ENCODE measurements around the gene PSMD8.
"Not testable (repeated sequence)": the region's sequence is repeated elsewhere in the genome, so short reads cannot be mapped to it uniquely, and the experiment has no call there.

The PSMD8 gene

DNA sequence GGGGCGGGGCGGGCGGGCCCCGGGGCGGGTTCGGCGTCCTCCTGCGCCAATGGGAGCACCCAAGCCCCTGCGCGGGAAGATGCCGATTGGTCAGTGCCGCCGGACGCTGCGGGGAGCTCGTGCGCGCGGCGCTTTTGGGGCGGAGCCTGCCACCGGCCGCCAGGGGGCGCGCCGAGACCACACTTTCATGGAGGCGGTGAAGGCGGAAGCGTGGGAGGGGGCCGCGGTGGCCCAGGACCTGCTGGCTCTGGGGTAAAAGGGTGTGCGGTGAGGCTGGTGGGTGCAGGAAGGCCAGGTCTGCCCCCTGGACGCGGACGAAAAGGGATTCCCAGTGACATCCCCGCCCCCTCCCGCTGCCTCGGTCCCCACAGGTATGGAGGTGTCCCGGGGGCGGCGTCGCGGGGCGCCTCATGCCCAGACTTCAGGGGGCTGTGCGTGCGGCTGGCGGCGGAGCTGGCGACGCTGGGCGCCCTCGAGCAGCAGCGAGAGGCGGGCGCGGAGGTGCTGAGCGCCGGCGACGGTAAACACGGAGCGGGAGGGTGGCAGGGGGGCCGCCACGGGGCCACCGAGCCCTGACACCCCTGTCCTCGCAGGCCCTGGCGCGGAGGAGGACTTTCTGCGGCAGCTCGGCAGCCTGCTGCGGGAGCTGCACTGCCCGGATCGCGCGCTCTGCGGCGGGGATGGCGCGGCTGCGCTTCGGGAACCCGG lies 28.8 kb downstream of the PSMD8 start, which contains the start of gene FAM98C:
Gene FAM98C, plus strand, starts transcription at position 127 of the 708 bp plus-strand sequence. Its CDS starts 61 bp downstream, at position 188.
- TF ChIP-seq, protein P1, sequence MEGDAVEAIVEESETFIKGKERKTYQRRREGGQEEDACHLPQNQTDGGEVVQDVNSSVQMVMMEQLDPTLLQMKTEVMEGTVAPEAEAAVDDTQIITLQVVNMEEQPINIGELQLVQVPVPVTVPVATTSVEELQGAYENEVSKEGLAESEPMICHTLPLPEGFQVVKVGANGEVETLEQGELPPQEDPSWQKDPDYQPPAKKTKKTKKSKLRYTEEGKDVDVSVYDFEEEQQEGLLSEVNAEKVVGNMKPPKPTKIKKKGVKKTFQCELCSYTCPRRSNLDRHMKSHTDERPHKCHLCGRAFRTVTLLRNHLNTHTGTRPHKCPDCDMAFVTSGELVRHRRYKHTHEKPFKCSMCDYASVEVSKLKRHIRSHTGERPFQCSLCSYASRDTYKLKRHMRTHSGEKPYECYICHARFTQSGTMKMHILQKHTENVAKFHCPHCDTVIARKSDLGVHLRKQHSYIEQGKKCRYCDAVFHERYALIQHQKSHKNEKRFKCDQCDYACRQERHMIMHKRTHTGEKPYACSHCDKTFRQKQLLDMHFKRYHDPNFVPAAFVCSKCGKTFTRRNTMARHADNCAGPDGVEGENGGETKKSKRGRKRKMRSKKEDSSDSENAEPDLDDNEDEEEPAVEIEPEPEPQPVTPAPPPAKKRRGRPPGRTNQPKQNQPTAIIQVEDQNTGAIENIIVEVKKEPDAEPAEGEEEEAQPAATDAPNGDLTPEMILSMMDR (IDR thresholded peaks at IDR 0.05; ENCODE audit: extremely low read depth, missing control alignments), result peak; percentile 89

DNA sequence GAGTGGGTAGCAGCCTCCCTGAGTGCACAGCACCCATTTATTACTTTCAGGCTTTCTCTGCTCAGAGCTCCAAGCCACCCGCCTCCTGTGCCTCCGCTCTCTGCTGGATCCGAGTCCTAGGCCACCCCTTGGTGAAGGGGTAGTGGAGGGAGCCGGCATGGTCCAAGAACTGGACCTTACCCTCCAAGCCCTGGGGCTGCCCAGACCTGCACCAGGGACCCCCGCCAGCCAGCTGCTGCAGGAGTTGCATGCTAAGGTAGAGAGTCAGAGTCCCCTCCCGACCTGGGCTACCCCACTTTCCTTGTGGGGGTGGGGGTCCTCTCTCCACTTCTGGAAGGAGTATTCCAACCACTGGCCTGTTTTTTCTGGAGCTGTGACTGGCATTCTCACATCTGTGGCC lies 30.5 kb downstream of the PSMD8 start:
- TF ChIP-seq, protein P1 (IDR thresholded peaks at IDR 0.05; ENCODE audit: extremely low read depth, missing control alignments), result no peak
- no peak for DNase-seq (ENCODE audit: low spot score)

More for the DNA sequence above, 28.8 kb downstream of the PSMD8 start, which contains the start of gene FAM98C:
- peak; percentile 100 for DNase-seq (ENCODE audit: low spot score)

DNA sequence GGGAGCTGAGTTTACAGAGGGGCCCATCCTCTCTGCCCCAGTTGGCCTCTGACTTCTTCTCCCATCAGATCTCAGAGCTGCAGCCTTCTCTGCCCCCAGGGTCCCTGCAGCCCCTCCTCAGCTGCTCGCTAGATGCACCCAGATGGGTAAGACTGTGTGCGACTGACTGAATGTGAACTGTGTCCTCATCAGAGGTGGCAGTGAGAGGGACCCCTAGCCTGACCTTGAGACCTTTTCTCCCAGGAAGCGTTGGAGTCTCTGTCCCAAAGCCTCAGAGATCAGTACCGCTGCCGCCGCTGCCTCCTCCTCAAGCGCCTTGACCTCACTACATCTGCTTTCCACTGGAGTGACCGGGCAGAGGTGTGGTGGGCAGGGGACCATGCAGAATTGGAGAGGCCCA lies 30.9 kb downstream of the PSMD8 start:
- DNase-seq (ENCODE audit: low spot score), result no peak
- TF ChIP-seq, protein P1 (IDR thresholded peaks at IDR 0.05; ENCODE audit: extremely low read depth, missing control alignments), result no peak

DNA sequence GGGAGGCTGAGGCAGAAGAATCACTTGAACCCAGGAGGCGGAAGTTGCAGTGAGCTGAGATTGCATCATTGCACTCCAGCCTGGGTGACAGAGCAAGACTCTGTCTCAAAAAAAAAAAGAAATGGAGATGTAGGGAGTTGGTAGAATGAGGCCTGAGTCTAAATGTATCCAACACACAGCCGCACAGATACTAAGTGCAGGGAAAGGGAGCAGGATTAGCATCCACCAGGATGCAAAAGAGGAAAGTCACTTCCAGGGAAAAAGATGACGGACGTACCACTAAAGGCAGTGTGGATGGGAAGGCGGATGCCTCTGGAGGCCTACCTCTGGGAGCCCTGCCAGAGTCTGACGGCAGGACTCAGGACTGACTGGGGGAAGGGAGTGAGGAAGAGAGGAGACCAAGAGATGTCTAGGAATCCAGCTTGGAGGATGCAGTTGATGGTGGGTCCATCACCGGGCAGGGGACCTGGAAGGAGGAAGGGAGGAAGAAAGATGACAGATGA lies 35.3 kb downstream of the PSMD8 start:
- DNase-seq (ENCODE audit: low spot score), result no peak
- TF ChIP-seq, protein P1 (IDR thresholded peaks at IDR 0.05; ENCODE audit: extremely low read depth, missing control alignments), result no peak

DNA sequence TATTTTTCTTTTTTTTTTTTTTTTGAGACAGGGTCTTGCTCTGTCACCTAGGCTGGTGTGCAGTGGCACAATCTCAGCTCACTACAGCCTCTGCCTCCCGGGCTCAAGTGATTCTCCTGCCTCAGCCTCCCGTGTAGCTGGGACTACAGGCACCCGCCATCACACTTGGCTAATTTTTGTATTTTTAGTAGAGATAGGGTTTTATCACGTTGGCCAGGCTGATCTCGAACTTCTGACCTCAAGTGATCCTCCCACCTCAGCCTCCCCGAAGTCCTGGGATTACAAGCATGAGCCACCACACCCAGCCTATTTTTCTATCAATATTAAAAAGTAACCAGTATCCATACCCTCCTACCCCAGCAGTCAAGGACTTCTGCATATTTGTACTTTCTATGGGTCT lies 36.0 kb downstream of the PSMD8 start:
- DNase-seq (ENCODE audit: low spot score), result not testable (repeated sequence)

DNA sequence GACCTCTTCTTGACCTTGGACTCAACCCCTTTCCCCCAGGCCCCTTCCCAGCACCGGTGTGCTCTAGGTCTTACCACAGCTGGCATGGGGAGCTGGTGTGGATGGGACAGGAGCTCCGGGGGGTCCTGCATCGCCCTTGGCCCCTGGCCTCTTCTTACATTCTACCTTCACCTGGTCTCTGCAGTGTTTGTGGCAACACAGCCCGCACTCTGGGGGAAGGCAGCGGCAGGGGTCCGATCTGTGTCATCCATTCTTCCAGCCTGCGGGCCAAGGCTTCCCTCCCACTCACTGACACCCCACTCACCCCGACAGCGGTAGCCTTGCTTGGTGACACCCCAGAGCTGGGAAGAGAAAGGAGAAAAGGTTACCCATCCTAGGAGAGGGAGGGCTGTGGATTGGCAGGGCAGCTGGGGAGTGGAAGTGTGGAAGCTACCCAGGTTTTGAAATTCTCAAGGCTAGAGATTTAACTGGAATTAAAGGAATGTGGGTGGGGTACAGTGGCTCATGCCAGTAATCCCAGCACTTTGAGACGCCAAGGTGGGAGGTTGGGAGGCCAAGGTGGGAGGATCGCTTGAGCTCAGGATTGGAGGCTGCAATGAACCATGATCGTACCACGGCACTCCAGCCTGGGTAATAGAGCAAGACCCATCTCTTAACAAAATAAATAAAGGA lies 36.8 kb downstream of the PSMD8 start:
- TF ChIP-seq, protein P1 (IDR thresholded peaks at IDR 0.05; ENCODE audit: extremely low read depth, missing control alignments), result no peak
- DNase-seq (ENCODE audit: low spot score), result no peak

DNA sequence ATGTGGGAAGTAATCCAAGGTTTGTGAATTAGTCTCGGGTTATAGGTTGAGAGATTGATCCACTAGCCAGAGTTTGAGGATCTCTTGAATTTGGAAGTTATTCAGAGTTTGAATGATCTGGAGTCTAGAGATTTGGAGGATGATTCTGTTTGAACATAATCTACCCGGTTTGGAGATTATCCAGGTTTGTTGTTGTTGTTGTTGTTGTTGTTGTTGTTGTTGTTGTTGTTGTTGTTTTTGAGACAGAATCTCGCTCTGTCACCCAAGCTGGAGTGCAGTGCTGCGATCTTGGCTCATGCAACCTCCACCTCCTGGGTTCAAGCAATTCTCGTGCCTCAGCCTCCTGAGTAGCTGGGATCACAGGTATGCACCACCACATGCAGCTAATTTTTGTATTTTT lies 37.5 kb downstream of the PSMD8 start:
- DNase-seq (ENCODE audit: low spot score), result not testable (repeated sequence)

DNA sequence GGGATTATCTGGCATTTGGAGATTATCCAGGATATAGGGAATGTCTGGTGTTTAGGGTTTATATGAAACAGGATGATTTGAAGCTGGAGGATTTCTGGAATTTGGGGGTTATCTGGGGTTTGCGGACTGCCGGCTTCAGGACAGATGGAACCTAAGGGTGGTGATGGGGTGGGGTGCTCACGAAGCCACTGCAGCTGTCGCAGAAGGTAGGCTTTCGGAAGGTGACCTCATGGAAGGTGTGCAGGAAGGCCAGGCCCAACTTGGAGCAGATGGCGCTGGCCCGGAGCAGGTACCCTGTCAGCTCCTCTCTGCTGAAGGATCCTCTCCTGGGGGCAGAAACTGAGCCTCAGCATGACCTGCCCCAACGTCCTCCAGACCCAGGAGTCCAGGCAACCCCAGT lies 38.1 kb downstream of the PSMD8 start:
- DNase-seq (ENCODE audit: low spot score), result no peak
- TF ChIP-seq, protein P1 (IDR thresholded peaks at IDR 0.05; ENCODE audit: extremely low read depth, missing control alignments), result no peak
